OCI-M2 (cell line): ENCODE measurements around the gene KCNQ5.

Source experiments
- DNase-seq: peaks from one replicate; lab custom pipeline; 2025; ENCODE audit not compliant: unreplicated experiment; lab: John Stamatoyannopoulos, UW

Gene KCNQ5

DNA sequence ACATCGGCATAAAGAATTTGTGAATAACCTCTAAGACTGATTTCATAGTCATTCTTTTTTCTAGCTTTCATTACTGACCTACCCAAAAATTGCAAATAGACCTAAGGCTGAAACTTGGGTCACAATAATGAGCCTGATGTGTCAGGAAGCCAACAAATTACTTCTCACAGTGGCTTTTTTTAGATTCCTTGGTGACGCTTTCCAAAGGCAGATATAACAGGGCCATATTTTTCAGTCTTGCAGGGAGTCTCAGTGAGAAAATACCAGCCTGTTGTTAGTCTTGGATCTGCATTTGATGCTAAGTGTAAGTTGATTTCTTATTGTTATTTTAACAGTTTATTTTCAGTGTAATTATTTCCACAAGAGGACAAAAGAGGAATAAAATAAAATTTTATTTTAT lies 423.7 kb downstream of the KCNQ5 start:
- DNase-seq, result no peak

DNA sequence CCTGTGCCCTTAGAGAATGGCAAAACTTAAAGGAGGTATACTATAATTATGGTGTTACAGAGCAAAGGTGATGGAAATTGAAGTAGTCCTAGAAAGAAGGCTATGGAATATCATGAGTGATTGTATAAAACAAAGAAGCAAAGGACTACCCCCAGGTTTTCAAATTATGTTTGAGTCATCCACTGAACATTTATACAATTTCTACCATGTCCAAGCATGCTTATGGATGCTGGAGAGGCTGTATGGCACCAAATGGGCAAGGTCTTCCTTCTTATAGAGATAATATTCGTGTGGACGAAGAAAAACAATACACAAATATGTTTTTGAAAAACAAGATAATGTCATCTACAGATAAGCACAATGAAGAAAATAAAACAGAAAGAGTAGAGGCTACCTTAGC lies 425.9 kb downstream of the KCNQ5 start:
- DNase-seq, result no peak

DNA sequence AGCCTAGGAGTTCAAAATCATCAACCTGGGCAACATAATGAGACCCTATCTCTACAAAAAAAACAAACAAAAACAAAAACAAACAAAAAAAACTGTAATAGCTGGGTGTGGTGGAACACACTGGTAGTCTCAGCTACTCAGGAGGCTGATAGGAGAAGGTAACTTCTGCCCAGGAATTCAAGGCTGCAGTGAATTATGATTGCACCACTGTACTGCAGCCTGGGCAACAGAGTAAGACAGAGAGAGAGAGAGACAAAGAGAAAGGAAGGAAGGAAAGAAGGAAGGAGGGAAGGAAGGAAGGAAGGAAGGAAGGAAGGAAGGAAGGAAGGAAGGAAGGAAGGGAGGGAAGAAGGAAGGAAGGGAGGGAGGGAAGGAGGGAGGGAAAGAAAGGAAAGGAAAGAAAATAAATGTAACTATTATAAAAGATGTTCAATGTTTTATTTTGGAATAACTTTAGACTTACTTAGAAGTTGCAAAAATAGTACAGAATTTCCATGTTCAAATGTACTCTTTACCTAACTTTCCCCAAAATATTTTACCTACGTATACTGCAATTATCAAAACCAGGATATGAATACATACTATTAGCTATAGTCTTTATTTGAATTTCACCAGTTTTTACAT lies 428.2 kb downstream of the KCNQ5 start:
- no peak for DNase-seq

DNA sequence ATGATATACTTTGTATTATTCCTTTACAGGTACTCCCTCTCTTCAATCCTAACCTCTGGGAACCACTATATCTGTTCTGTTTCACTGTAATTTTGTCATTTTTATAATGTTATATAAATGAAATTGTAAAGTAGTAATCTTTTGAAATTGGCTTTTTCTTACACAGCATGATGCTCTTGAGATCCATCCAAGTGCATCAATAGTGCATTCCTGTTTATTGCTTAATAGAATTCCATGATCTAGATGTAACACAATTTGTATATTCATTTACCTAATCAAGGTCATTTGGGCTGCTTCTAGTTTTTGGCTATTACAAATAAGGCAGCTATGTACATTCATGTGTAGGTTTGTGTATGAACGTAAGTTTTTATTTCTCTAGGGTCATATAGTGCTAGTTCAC lies 428.8 kb downstream of the KCNQ5 start:
- DNase-seq, result no peak

DNA sequence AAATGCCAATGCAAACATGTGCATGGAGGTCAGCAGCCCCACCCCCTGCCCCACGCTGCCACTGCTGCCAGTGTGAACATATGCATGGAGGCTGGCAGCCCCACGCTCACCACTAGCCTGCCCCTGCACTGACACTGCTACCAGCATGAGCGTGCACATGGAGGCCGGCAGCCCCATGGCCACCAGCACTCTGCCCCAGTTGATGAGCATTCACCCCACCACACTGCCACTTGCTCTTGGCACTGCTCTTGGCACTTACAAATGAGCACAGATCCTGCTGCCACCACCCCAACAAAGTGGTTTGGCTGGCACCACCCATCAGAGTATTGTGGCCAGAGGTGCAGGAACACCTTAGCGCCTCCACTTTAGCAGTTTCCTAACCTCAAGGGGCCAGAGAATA lies 429.3 kb downstream of the KCNQ5 start:
- no peak for DNase-seq

DNA sequence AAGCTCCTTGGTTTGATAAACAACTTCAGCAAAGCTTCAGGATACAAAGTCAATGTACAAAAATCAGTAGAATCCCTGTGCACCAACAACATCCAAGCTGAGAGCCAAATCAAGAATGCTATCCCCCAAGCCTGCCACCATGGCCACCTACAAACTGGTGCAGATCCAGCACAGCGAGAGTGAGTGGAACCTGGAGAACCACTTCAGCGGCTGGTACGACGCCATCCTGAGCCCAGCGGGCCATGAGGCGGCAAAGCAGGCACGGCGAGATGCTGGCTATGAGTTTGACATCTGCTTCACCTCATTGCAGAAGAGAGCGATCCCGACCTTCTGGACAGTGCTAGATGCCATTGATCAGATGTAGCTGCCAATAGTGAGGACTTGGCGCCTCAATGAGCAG lies 433.1 kb downstream of the KCNQ5 start:
- DNase-seq, result no peak

DNA sequence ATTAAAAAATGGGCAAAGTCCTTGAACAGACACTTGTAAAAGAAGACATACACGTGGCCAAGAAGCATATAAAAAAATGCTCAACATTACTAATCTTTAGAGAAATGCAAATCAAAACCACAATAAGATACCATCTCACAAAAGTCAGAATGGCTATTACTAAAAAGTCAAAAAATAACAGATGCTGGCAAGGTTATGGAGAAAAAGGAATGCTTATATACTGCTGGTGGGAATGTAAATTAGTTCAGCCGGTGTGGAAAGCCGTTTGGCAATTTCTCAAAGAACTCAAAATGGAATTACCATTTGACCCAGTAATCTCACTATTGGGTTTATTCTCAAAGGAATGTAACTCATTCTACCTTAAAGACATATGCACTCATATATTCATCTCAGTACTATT lies 436.9 kb downstream of the KCNQ5 start:
- no peak for DNase-seq

DNA sequence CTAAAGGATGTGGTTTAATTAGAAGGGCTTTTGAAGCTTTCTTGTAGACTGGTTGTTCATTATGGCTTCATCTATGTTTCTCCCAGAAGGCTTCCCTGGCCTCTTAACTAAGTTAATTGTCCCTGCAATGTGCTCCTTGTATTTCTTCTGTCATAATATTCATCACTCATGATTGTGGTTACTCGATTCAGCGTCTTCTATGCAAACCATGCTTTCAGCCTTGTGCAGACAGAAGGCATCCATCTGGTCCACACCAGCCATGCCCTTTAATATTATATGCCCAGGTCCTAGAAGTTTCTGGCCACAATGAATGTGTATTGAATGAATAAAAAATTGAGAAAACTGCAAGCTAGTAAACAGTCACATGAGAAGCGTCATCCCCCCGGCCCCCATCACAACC lies 440.3 kb downstream of the KCNQ5 start:
- no peak for DNase-seq

DNA sequence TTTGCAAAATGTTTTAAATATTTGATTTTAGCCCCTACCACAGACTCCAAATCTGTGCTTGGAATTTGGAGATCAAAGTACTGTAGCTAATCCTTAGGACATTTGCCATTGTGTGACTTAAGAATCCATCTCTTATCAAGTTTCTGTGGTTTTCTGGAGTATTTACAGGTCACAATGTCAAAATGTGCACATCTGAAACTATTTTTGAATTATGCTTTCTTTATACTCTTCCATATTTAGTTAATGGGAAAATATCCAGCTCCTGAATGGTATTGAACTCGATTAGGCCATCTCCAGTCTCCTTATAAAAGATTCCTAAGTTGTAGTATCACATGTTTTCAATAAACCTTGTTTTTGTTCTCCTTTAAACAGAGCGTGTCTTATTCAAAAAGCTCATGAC lies 441.0 kb downstream of the KCNQ5 start:
- DNase-seq, result no peak

DNA sequence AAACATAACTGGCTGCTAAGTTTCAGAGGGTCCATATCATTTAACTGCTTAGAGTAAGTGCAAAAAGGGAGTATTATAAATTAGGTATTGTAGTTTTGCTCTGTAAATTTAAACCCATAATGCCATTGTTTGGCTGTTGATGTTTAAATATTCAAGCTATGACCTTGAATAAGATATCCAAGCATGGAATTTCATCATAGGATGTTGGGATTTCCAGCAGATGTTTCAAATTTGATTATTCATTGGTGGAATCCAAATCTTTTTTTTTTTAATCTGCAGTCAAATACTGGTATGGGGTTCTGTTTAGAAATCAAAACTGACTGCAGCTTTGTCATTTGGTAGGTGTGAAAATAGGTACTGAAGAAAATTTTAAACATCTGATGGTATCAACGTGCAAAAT lies 442.4 kb downstream of the KCNQ5 start:
- no peak for DNase-seq

DNA sequence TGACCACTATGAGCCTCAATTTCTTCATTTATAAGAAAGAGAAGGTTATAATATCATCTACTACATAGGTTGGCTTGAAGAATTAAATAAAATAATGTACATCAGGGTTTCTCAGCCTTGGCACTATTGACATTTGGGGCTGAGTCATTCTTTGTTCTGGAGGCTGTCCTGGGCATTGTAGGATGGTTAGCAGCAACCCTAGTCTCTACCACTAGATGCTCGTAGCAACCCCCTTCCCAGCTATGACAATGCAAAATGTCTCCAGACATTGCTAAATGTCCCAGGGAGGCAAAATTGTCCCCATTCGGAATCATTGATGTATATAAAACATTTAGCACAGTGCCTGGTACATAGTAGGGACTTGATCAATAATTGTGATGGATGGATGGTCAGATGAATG lies 451.4 kb downstream of the KCNQ5 start:
- DNase-seq, result no peak

DNA sequence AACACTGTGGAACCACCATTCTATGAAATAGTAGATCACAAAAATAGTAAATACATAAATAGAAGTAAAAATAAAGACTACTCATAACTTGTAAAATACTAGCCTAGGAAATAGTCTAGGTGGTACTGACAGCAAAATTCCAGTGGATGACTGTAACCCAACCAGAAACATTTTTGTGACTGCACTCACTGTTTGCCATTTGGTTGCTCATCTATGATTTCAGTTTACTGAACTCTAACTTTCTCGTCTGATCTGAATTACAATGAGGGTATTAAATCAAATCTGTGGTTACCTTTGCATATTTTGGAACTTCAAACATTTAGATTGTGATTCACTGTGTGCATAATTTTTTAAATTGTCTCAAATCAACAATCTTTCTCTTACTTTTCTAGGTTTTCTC lies 452.3 kb downstream of the KCNQ5 start:
- no peak for DNase-seq

DNA sequence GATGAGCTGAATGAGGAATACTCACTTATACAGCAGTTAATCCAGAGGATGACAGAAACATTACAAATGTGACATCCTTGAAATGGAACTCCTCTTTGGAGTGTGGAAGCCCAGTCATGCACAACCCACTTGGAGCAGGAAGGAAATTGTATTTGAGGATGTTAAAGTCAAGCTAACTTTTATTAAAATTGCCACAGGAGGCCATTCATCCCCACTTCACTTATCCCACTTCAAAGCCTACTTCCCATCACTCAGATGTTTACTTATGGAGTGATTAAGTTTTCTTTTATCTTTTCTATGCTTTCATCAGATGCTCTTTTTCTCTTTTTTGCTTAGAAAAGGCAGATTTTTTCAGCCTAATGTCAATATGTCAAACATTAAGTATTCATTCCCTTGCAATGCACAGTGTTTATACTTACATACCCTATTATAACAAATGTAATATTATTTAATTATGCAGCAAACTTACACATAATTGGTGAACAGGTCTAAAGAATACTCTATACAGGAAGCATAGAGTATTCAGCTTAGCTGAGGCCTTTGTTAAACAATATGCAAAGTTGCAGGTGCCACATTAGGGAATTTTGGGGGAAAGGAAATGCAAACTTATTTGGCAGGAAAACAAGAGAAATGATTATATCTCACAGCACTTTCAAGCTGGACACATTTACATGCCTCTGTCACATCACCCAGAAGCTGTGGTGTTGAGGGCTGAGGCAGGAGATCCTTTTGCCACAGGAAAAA lies 454.5 kb downstream of the KCNQ5 start:
- DNase-seq, result no peak

DNA sequence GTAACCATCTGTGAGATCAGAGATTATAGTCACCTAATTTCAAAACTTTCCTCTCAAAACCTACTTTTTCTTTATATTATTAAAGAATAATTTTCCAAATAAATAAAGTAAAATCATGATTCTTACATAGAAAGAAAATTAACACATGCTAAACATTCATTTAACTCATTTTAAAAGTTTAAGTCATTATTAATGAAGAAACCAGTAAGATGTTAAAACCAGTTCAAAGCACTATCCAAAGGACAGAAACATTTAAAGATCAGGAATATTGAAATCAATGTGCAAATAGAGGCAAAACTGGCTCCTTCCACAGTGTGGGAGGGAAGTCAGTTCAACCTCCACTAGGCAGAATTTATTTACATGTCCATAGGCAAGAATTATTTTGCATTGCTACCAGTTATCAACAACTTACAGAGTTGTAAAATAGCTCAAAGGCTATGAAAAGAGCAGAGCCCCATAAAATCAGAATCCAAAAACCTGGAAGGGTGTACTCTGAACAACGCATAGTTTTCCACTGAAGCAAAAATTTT lies 456.5 kb downstream of the KCNQ5 start:
- DNase-seq, result no peak

DNA sequence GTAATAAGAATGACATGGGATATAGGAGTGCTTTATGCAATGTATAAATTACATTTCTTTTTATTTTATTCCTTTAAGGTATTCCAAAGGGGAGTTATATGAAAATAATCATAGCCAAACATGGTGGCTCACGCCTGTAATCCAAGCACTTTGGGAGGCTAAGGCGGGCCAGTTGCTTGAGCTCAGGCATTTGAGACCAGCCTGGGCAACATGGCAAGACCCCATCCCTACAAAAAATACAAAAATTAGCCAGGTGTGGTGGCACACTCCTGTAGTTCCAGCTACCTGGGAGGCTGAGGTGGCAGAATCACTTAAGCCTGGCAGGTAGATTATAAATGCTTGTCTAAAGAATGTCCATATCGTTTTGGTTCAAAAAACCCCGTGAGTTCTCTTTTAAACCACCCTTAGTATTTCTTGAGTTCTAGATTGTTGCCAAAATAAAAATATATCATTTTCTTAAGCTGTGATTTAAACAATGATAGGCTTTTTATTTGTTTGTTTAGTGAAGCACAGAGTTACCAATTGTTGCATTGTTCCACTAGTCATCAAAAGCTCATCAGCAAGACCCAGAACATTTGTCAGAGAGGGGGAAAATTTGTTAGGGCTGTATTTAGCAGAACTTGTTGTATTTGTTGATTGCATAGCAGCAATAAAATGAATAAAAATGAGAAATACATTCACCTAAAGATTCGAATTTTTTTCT lies 457.2 kb downstream of the KCNQ5 start:
- DNase-seq, result no peak

DNA sequence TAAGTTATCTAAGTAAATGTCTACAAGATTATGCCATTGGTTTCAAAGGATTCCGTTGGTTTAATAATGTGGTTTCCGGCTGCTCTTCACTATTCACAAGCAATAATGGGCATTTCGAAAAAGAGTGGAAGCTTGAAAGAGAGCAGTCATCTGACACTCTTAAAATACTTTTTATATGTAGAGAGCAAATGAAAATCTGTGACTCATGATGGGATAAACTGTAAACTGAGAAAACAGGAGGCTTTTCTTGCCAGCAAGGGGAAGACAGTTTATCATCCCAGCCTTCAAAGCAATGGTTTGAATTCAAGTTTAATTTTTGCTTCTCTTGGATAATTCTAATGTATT lies 457.7 kb downstream of the KCNQ5 start:
- no peak for DNase-seq

DNA sequence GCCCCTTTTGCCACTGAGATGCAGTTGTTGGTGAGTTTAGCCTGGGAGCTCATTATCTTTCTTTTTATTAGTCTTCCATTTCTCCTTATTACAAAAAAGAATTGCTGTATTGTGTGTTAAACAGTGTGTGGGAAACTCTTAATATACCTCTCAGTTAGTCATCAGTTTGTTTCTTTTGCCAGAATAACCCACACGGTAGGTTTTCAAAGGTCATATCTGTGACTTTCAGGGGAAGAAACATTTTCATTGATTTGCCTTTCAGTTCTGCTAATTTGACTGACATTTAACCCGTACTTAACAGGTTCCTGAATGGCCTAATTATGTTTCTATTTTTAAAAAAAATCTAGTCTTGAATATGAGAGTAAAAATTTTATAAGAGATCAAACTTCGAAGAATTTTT lies 458.1 kb downstream of the KCNQ5 start:
- no peak for DNase-seq

DNA sequence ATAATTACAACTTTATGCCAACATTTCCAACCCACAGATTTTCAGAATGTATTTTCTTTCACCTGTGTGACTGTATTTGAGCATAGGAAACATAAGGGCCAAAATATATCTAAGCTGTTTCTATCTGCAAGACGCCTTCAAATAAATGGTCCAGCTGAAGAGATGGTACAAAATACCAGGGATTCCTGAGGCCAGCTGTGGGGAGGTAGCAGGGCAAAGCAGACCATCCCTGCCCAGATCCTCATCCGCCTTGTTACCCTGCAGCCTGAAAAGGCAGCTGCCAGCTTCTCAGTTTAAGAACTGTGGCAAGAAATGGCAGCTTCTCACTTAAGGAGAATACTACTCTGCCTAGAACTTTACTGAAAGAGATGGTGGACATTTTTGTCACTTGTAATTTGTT lies 460.1 kb downstream of the KCNQ5 start:
- no peak for DNase-seq

DNA sequence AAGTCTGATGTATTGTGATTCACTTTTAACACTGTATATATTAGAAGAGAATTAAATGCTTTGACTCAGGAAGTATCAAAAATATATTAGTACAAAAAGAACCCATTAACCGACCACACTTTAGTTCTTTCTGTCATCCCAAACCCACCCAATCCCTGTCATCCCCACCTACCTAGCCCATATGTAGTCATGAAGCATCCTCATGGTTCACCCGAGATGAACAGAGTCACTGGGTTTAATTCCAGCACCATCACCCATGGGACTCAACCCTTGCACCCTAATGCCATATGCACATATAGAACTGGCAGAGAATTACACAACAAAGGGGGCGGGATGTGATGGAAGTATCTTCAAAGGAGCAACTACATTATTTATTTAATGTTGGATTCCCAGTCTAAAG lies 462.0 kb downstream of the KCNQ5 start:
- DNase-seq, result no peak

DNA sequence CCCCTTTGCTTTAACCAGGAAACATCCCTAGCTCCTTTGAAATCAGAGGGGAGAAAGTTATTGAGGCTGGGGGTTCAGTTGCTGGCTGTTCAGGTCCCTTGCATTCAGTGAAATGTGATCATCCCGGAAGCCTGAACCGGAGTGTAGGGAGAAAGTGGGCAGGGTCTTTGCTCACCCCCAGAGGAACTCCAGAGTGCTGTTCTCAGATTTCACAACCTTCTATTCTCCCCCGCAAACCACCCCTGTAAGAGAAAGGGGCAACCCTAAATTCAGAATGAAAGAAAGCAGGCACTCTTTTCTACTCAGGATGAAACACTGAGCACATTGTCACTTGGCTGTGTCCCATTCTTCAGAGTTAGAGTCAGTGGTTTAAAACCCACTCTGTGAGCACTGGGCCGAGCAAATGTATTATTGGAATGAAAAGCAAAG lies 463.6 kb downstream of the KCNQ5 start:
- DNase-seq, result no peak

DNA sequence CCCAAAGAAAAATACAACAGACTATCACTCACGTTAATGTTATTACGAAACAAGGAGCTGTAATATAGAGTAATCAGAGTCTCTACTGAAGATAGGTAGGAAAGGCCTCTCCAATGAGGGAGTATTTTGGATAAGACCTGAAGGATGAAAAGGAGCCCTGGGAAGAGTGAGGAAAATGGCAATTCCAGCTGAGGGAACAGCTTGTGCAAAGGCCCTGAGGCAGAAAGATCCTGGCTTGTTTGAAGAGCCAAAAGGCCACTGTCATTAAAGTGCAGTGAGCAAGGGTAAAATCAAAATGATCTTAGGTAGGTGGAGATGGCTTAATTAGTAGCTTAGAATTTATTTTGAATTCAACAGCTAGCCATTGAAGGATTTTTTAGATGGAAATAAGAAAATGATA lies 464.9 kb downstream of the KCNQ5 start:
- DNase-seq, result no peak

DNA sequence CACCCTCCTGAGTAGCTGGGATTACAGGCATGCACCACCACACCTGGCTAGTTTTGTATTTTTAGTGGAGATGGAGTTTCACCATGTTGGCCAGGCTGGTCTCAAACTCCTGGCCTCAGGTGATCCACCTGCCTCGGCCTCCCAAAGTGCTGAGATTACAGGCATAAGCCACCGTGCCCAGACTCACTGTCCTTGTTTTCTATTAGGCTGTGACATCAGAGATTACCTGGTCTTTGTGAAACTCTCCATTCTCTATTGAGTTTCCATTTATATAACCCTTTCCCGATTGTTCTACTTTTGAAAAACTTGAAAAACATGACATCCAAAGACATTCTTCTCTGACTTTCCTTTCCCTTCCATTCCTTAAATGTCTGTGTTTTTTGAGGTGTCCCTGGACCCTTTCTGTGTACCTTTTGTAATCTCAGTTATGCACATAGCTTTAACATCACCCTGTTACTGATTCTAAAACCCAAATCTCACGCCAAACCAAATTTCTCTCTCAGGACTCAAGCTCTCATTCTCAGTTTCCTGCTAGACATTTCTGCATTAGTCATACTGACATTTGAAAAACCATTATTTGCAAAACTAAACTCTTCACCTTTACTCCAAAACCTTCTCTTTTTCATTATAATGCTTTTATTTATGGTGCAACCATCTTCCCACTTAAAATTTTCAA lies 466.4 kb downstream of the KCNQ5 start:
- DNase-seq, result no peak
